Activated CD4-positive, alpha-beta T cell treated with anti-CD3 and anti-CD28 coated beads, Interleukin-2, amount 10 ng/mL, durations not matched to agents 24 days and 14 days (primary cell): Measurements from ENCODE around the gene ZBTB43. TPM values are rescaled to one million over a fixed set of nuclear protein-coding genes. Genes with fewer than 3 reads are reported as not detected.
A peak's percentile ranks its signal among the peaks of the same experiment; 100 is the strongest.
"Not testable (repeated sequence)": the region's sequence is repeated elsewhere in the genome, so short reads cannot be mapped to it uniquely, and the experiment has no call there.

Experiments
- DNase-seq: peaks from one replicate; pipeline ENCODE4 v3.0.0; 2022
- H3K27ac Mint-ChIP-seq: one replicate; pipeline ENCODE4 v1.8.0; 2022; ENCODE audit warnings: mild to moderate bottlenecking, mixed read lengths
- H3K27me3 Mint-ChIP-seq: one replicate; pipeline ENCODE4 v1.8.0; 2022; ENCODE audit warnings: mixed read lengths
- H3K36me3 Mint-ChIP-seq: one replicate; pipeline ENCODE4 v1.8.0; 2022; ENCODE audit warnings: low read depth, mild to moderate bottlenecking, mixed read lengths
- H3K4me1 Mint-ChIP-seq: one replicate; pipeline ENCODE4 v1.8.0; 2021; ENCODE audit warnings: mixed read lengths
- H3K4me3 Mint-ChIP-seq: one replicate; pipeline ENCODE4 v1.8.0; 2022; ENCODE audit warnings: mild to moderate bottlenecking, moderate library complexity, mixed read lengths
- H3K9me3 Mint-ChIP-seq: one replicate; pipeline ENCODE4 v1.8.0; 2021; ENCODE audit warnings: mixed read lengths
- intact Hi-C: fragments of 100-400 bp; cut with micrococcal nuclease; formaldehyde crosslinking; loops from one replicate; pipeline ENCODE4 v1.15.1; 2023
- total RNA-seq: library from RNA; stranded (reverse); gene quantifications from 2 replicates; pipeline ENCODE4 v1.2.3, GENCODE V29; 2022

Gene ZBTB43
- total RNA-seq, 1 donor from 2014 or later = 18.8 TPM

DNA sequence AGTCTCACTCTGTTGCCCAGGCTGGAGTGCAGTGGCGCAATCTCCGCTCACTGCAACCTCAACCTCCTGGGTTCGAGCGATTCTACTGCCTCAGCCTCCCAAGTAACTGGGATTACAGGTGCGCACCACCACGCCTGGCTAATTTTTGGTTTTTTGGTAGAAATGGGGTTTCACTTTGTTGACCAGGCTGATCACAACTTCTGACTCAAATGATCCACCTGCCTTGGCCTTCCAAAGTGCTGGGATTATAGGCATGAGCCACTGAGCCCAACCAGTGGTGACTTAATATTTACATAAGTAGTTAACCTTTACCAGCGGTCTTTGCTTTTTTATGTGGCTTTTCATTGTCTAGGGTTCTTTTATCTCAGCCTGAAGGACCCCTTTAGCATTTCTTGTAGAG lies 19.2 kb downstream of the ZBTB43 start:
- DNase-seq, H3K27ac Mint-ChIP-seq, H3K4me3 Mint-ChIP-seq, H3K9me3 Mint-ChIP-seq, H3K27me3 Mint-ChIP-seq, intact Hi-C loops: not testable (repeated sequence)
- Mint-ChIP-seq H3K36me3 (peaks cover 52% of the 10 kb centered on the region), H3K4me1 (peaks cover 10% of the 10 kb centered on the region)

GRCh38 chr9:126827227-126827626 lies 22.4 kb downstream of the ZBTB43 start:
- Mint-ChIP-seq H3K27ac (no peak overlapping the region), H3K9me3 (no peaks in the 10 kb centered on the region), H3K4me3 (no peak overlapping the region), H3K36me3 (peaks cover 40% of the 10 kb centered on the region), H3K27me3 (no peaks in the 10 kb centered on the region), H3K4me1 (peaks cover 19% of the 10 kb centered on the region)
- no peak for DNase-seq
- intact Hi-C loops = no loop called here

- Mint-ChIP-seq H3K4me3 (no peak overlapping the region), H3K27ac (no peak overlapping the region)
- no peak for DNase-seq
These were observed 24.2 kb downstream of the ZBTB43 start for GRCh38 chr9:126829035-126829434.

GRCh38 chr9:126830827-126831226 lies 26.0 kb downstream of the ZBTB43 start:
- Mint-ChIP-seq H3K27me3 (no peaks in the 10 kb centered on the region), H3K4me3 (peak overlapping the region; percentile 48), H3K4me1 (peaks cover 23% of the 10 kb centered on the region), H3K27ac (no peak overlapping the region), H3K36me3 (peaks cover 45% of the 10 kb centered on the region), H3K9me3 (no peaks in the 10 kb centered on the region)
- DNase-seq = peak; percentile 68
- intact Hi-C loops = no loop called here

More at GRCh38 chr9:126829035-126829434, 24.2 kb downstream of the ZBTB43 start:
- peaks cover 48% of the 10 kb centered on the region for H3K36me3 Mint-ChIP-seq
- intact Hi-C loops = no loop called here
- H3K9me3 Mint-ChIP-seq = no peaks in the 10 kb centered on the region
- H3K4me1 Mint-ChIP-seq = peaks cover 19% of the 10 kb centered on the region
- no peaks in the 10 kb centered on the region for H3K27me3 Mint-ChIP-seq

DNA sequence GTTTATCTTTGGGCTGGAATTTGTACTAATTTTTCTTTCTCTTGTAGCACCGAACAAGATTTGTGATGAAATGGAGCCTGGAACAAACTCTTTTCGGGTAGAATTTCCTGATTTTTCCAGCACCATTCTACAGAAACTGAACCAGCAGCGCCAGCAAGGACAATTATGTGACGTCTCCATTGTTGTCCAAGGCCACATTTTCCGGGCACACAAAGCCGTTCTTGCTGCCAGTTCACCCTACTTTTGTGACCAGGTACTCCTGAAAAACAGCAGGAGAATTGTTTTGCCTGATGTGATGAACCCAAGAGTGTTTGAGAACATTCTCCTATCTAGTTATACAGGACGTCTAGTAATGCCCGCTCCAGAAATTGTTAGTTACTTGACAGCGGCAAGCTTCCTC lies 27.6 kb downstream of the ZBTB43 start:
- H3K36me3 Mint-ChIP-seq = peaks cover 45% of the 10 kb centered on the region
- no peak overlapping the region for H3K27ac Mint-ChIP-seq
- no peaks in the 10 kb centered on the region for H3K27me3 Mint-ChIP-seq
- peaks cover 26% of the 10 kb centered on the region for H3K4me1 Mint-ChIP-seq
- intact Hi-C loops = no loop called here
- H3K4me3 Mint-ChIP-seq = no peak overlapping the region
- no peaks in the 10 kb centered on the region for H3K9me3 Mint-ChIP-seq
- no peak for DNase-seq

DNA sequence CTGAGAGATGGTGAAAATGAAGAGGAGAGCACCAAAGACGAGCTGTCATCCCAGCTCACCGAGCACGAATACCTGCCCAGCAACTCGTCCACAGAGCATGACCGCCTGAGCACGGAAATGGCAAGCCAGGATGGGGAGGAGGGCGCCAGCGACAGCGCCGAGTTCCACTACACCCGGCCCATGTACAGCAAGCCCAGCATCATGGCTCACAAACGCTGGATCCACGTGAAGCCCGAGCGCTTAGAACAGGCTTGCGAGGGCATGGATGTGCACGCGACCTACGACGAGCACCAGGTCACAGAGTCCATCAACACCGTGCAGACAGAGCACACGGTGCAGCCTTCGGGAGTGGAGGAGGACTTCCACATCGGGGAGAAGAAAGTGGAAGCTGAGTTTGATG lies 28.2 kb downstream of the ZBTB43 start:
- Mint-ChIP-seq H3K9me3 (no peaks in the 10 kb centered on the region), H3K27ac (no peak overlapping the region), H3K4me1 (peaks cover 30% of the 10 kb centered on the region), H3K36me3 (peaks cover 49% of the 10 kb centered on the region), H3K27me3 (no peaks in the 10 kb centered on the region), H3K4me3 (no peak overlapping the region)
- intact Hi-C loops = no loop called here
- DNase-seq = no peak

DNA sequence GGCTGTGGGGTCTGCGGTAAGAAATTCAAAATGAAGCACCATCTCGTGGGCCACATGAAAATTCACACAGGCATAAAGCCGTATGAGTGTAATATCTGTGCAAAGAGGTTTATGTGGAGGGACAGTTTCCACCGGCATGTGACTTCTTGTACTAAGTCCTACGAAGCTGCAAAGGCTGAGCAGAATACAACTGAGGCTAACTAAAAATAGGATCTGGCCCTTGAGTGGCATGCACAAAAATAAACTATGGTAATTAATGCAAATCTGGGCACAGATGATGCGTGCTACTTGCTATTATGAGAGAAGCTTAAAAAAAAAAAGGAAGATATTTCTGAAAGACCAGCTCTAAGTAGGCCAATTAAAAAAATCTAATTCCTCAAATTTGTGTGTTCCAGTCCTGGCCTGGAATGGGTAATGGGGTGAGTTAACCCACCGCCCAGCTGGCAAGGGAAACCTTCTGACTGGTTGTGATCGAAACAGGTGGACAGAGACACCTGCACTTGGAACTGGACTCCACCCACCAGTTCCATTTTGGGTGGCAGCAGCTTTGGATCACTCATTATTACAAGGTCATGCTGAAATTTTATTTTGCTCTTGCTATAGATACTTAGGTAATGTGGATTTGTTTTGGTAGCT lies 29.0 kb downstream of the ZBTB43 start:
- no peak overlapping the region for H3K4me3 Mint-ChIP-seq
- intact Hi-C loops = no loop called here
- peaks cover 49% of the 10 kb centered on the region for H3K36me3 Mint-ChIP-seq
- peaks cover 30% of the 10 kb centered on the region for H3K4me1 Mint-ChIP-seq
- DNase-seq = no peak
- H3K9me3 Mint-ChIP-seq = no peaks in the 10 kb centered on the region
- no peaks in the 10 kb centered on the region for H3K27me3 Mint-ChIP-seq
- no peak overlapping the region for H3K27ac Mint-ChIP-seq

- Mint-ChIP-seq H3K9me3 (no peaks in the 10 kb centered on the region), H3K27ac (no peak overlapping the region), H3K4me1 (peaks cover 30% of the 10 kb centered on the region), H3K36me3 (peaks cover 48% of the 10 kb centered on the region), H3K27me3 (no peaks in the 10 kb centered on the region), H3K4me3 (no peak overlapping the region)
- intact Hi-C loops = no loop called here
- DNase-seq = no peak
These were observed 29.8 kb downstream of the ZBTB43 start for GRCh38 chr9:126834672-126835071.

DNA sequence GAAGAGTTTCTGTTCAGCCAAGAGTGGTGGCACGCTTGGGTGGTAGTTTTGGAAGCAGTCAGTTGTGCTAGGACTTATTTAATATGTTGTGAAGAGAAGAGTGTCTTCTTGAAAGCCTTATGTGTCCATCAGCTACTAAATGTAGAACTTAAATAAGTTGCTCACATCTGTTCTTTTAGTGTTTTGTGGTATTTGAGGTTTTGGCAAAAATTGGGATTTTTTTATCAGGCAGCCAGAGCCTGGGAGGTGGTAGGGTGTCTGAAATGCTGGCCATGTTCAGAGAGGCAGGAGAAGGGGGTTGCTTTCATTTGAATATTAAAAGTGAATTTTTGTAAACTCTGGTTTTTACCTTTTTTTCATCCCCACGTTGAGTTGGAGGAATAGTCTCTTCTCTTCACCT lies 31.4 kb downstream of the ZBTB43 start:
- Mint-ChIP-seq H3K36me3 (peaks cover 45% of the 10 kb centered on the region), H3K27me3 (no peaks in the 10 kb centered on the region), H3K27ac (no peak overlapping the region), H3K4me3 (no peak overlapping the region), H3K4me1 (peaks cover 20% of the 10 kb centered on the region), H3K9me3 (no peaks in the 10 kb centered on the region)
- no peak for DNase-seq
- intact Hi-C loops = no loop called here

- intact Hi-C loops = no loop called here
- Mint-ChIP-seq H3K27ac (no peak overlapping the region), H3K4me1 (peaks cover 20% of the 10 kb centered on the region), H3K4me3 (no peak overlapping the region), H3K27me3 (no peaks in the 10 kb centered on the region), H3K9me3 (no peaks in the 10 kb centered on the region), H3K36me3 (peaks cover 33% of the 10 kb centered on the region)
- no peak for DNase-seq
These were observed 33.4 kb downstream of the ZBTB43 start for GRCh38 chr9:126838055-126838811.

DNA sequence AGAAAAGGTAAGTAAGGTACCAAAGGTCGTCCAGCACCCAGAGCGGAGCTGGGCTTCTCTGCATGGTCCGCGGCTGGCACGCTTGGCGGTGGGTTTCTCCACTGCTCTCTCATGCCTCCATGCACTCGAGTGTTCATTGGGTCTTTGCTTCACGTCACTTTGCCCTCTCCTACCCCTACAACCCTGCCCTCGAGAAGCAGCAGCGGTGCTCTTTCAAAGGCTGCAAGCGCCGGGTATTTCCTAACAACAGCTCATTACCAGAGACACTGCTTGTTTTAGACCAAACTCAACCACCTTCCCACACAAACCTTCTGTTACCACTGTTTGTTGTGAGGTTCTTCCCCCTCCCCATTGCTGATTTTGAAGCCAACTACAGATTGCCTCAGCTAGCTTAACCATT lies 34.1 kb downstream of the ZBTB43 start:
- peaks cover 26% of the 10 kb centered on the region for H3K36me3 Mint-ChIP-seq
- intact Hi-C loops = no loop called here

DNA sequence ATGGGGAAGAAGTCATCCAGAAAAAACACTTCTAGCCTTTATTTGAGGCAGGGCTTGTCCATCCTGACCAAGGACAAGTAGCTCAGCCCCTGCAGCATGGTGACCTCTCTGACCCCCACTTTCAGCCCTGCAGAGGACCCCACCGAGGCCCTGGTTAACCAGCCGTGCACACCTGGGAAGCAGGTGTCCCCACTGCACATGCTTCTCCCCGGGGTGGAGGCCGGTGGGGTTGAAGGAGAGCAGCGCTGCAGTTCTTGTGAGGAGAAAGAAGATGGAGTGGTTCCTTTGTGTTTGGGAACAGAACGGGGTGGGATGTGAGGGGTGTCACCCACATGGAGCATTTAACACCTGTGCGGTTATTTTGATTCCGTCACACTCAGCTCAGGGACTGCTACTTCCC lies 34.5 kb downstream of the ZBTB43 start:
- peaks cover 20% of the 10 kb centered on the region for H3K4me1 Mint-ChIP-seq
- intact Hi-C loops = no loop called here
- H3K27ac Mint-ChIP-seq = peak overlapping the region; percentile 30

More for the DNA sequence above, 34.1 kb downstream of the ZBTB43 start:
- no peak overlapping the region for H3K4me3 Mint-ChIP-seq
- H3K9me3 Mint-ChIP-seq = no peaks in the 10 kb centered on the region
- no peak for DNase-seq
- H3K27ac Mint-ChIP-seq = no peak overlapping the region
- H3K27me3 Mint-ChIP-seq = no peaks in the 10 kb centered on the region
- H3K4me1 Mint-ChIP-seq = peaks cover 20% of the 10 kb centered on the region

GRCh38 chr9:126842220-126842842 lies 37.5 kb downstream of the ZBTB43 start:
- Mint-ChIP-seq H3K27ac (no peak overlapping the region), H3K4me1 (peaks cover 11% of the 10 kb centered on the region), H3K9me3 (no peaks in the 10 kb centered on the region), H3K36me3 (peaks cover 10% of the 10 kb centered on the region), H3K4me3 (no peak overlapping the region), H3K27me3 (no peaks in the 10 kb centered on the region)
- intact Hi-C loops = no loop called here
- no peak for DNase-seq

More for the DNA sequence above, 34.5 kb downstream of the ZBTB43 start:
- no peak overlapping the region for H3K4me3 Mint-ChIP-seq
- H3K9me3 Mint-ChIP-seq = no peaks in the 10 kb centered on the region
- H3K36me3 Mint-ChIP-seq = peaks cover 23% of the 10 kb centered on the region
- no peak for DNase-seq
- H3K27me3 Mint-ChIP-seq = no peaks in the 10 kb centered on the region
